GM12891 (cell line): ENCODE results near the gene CHMP2A.

Experiments
- POLR2A ChIP-seq: IDR thresholded peaks from 2 replicates; pipeline ENCODE4 v1.6.1; 2011; ENCODE audit warnings: low read depth, low read length, control low read depth
- POLR2AphosphoS5 ChIP-seq: IDR thresholded peaks from 2 replicates; pipeline ENCODE4 v1.6.1; 2011; ENCODE audit warnings: low read depth, low read length, control low read depth

DNA sequence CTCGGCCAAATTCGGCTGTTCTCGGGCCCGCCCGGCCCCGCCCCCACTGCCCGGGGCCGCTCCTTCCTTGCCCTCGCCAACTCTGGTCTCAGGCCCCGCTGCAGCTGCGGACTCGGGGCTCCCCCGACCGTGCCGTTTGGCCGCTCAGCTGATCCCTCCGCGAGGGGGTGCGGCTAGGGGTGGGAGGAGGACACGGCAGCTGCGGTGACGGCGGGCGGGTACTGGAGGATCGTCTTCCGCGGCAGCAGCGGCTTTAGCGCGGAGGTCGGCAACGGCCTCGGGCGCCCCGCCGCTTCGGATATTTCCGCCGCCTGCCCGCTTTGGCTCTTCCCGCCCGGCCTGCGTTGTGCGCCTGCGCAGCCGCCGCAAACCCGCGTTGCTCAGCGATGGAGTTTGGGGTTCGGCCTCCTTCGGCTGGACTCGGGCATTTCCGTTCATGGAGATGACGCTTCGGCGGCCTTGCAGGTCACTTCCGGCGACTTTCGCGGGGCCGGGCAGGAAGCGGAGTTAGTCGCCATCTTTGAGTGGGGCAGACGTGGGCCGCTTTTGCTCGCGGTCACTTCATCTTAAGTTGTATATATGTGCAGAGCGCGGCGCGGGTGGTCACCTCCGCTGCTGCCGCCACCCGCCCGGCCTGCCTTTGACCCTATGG is 3.8 kb upstream of the CHMP2A start:
- no peak for TF ChIP-seq POLR2A
- TF ChIP-seq POLR2AphosphoS5: no peak
